ENCODE results near the gene MTMR12.

The MTMR12 gene

GRCh38 chr5:32195265-32195664, 117.5 kb downstream of the MTMR12 start:
- no peak overlapping the region for H2BK12ac ChIP-seq (ENCODE audit: low read length)
- DNase-seq (ENCODE audit: low spot score) = no peak
- no peak overlapping the region for H3K4me2 ChIP-seq (ENCODE audit: insufficient read depth, low read length, poor library complexity, severe bottlenecking)
- H2BK15ac ChIP-seq (ENCODE audit: low read length) = no peak overlapping the region
- no peak overlapping the region for H2BK5ac ChIP-seq (ENCODE audit: low read length)
- H3K14ac ChIP-seq (ENCODE audit: low read length) = no peak overlapping the region
- H3K4me1 ChIP-seq (ENCODE audit: control insufficient read depth in 2 of 2, insufficient read depth in 1 of 2, low read depth in 1 of 2, low read length in 2 of 2) = no peaks in the 10 kb centered on the region
- H3K9ac ChIP-seq (ENCODE audit: low read depth, low read length, poor library complexity) = no peak overlapping the region
- H4K8ac ChIP-seq (ENCODE audit: low read depth, low read length) = no peak overlapping the region
- no peak overlapping the region for H2AFZ ChIP-seq (ENCODE audit: low read length)
- no peak overlapping the region for H4K91ac ChIP-seq (ENCODE audit: low read depth, low read length, poor library complexity)
- H3K18ac ChIP-seq (ENCODE audit: low read length) = no peak overlapping the region
- no peak overlapping the region for H3K4ac ChIP-seq (ENCODE audit: low read length)
- H3K27ac ChIP-seq (replicated peaks; ENCODE audit: low read length) = no peak overlapping the region
- H3K36me3 ChIP-seq (replicated peaks in 1 of 2; ENCODE audit: control insufficient read depth in 2 of 2, insufficient read depth in 2 of 2, low read length in 2 of 2) = no peaks in the 10 kb centered on the region
- no CpG with 5 or more reads among the region's 5 CpGs for WGBS, 2 donors (ENCODE audit: extremely low coverage in 2 of 2, insufficient read length in 2 of 2, insufficient replicate concordance in 1 of 2)
- no peak overlapping the region for H2AK5ac ChIP-seq (ENCODE audit: low read depth, low read length)
- H3K27me3 ChIP-seq (ENCODE audit: control insufficient read depth in 3 of 3, insufficient read depth in 3 of 3, low read depth in 1 of 3, low read length in 3 of 3) = no peaks in the 10 kb centered on the region
- no peaks in the 10 kb centered on the region for H3K79me1 ChIP-seq (ENCODE audit: low read depth, low read length)
- H3K23ac ChIP-seq (ENCODE audit: low read depth, low read length, poor library complexity) = no peak overlapping the region
- no peak overlapping the region for H2BK120ac ChIP-seq (ENCODE audit: low read depth, low read length)
- no peaks in the 10 kb centered on the region for H3K9me3 ChIP-seq (replicated peaks in 1 of 2; ENCODE audit: control insufficient read depth in 2 of 2, insufficient read depth in 1 of 2, low read depth in 1 of 2, low read length in 2 of 2)
- H3K4me3 ChIP-seq (ENCODE audit: low read length in 2 of 2) = no peak overlapping the region

- no peak overlapping the region for H3K18ac ChIP-seq (ENCODE audit: low read length)
- no peak overlapping the region for H3K4me2 ChIP-seq (ENCODE audit: insufficient read depth, low read length, poor library complexity, severe bottlenecking)
- no peak overlapping the region for H3K23ac ChIP-seq (ENCODE audit: low read depth, low read length, poor library complexity)
- no peak overlapping the region for H2BK15ac ChIP-seq (ENCODE audit: low read length)
- H3K27ac ChIP-seq (replicated peaks; ENCODE audit: low read length) = no peak overlapping the region
- H3K4ac ChIP-seq (ENCODE audit: low read length) = no peak overlapping the region
- no peaks in the 10 kb centered on the region for H3K79me1 ChIP-seq (ENCODE audit: low read depth, low read length)
- H3K4me1 ChIP-seq (ENCODE audit: control insufficient read depth in 2 of 2, insufficient read depth in 1 of 2, low read depth in 1 of 2, low read length in 2 of 2) = peaks cover 0 to 2% of the 10 kb centered on the region in 2 donors
- no peak overlapping the region for H4K8ac ChIP-seq (ENCODE audit: low read depth, low read length)
- no peak overlapping the region for H2AK5ac ChIP-seq (ENCODE audit: low read depth, low read length)
- DNase-seq (ENCODE audit: low spot score) = no peak
- WGBS, 2 donors (ENCODE audit: extremely low coverage in 2 of 2, insufficient read length in 2 of 2, insufficient replicate concordance in 1 of 2) = no CpG with 5 or more reads among the region's 7 CpGs
- H3K27me3 ChIP-seq (ENCODE audit: control insufficient read depth in 3 of 3, insufficient read depth in 3 of 3, low read depth in 1 of 3, low read length in 3 of 3) = no peaks in the 10 kb centered on the region
- no peak overlapping the region for H3K4me3 ChIP-seq (ENCODE audit: low read length in 2 of 2)
- H2AFZ ChIP-seq (ENCODE audit: low read length) = no peak overlapping the region
- no peak overlapping the region for H4K91ac ChIP-seq (ENCODE audit: low read depth, low read length, poor library complexity)
- no peak overlapping the region for H3K14ac ChIP-seq (ENCODE audit: low read length)
- H3K36me3 ChIP-seq (replicated peaks in 1 of 2; ENCODE audit: control insufficient read depth in 2 of 2, insufficient read depth in 2 of 2, low read length in 2 of 2) = no peaks in the 10 kb centered on the region
- no peak overlapping the region for H3K9ac ChIP-seq (ENCODE audit: low read depth, low read length, poor library complexity)
- no peak overlapping the region for H2BK5ac ChIP-seq (ENCODE audit: low read length)
- H2BK120ac ChIP-seq (ENCODE audit: low read depth, low read length) = no peak overlapping the region
- no peak overlapping the region for H2BK12ac ChIP-seq (ENCODE audit: low read length)
- no peaks in the 10 kb centered on the region for H3K9me3 ChIP-seq (replicated peaks in 1 of 2; ENCODE audit: control insufficient read depth in 2 of 2, insufficient read depth in 1 of 2, low read depth in 1 of 2, low read length in 2 of 2)
Measured at GRCh38 chr5:32193591-32193990, 119.1 kb downstream of the MTMR12 start.

- H3K9ac ChIP-seq (ENCODE audit: low read depth, low read length, poor library complexity) = no peak overlapping the region
- peak overlapping the region; percentile 79 for H2AFZ ChIP-seq (ENCODE audit: low read length)
- H2BK15ac ChIP-seq (ENCODE audit: low read length) = no peak overlapping the region
- H2BK12ac ChIP-seq (ENCODE audit: low read length) = no peak overlapping the region
- H3K23ac ChIP-seq (ENCODE audit: low read depth, low read length, poor library complexity) = no peak overlapping the region
- no peak overlapping the region for H2BK120ac ChIP-seq (ENCODE audit: low read depth, low read length)
- no peaks in the 10 kb centered on the region for H3K36me3 ChIP-seq (replicated peaks in 1 of 2; ENCODE audit: control insufficient read depth in 2 of 2, insufficient read depth in 2 of 2, low read length in 2 of 2)
- no peak overlapping the region for H2AK5ac ChIP-seq (ENCODE audit: low read depth, low read length)
- H3K9me3 ChIP-seq (replicated peaks in 1 of 2; ENCODE audit: control insufficient read depth in 2 of 2, insufficient read depth in 1 of 2, low read depth in 1 of 2, low read length in 2 of 2) = peaks cover 0 to 10% of the 10 kb centered on the region in 2 donors
- no peak overlapping the region for H3K14ac ChIP-seq (ENCODE audit: low read length)
- no peak overlapping the region for H2BK5ac ChIP-seq (ENCODE audit: low read length)
- no peaks in the 10 kb centered on the region for H3K79me1 ChIP-seq (ENCODE audit: low read depth, low read length)
- H3K4me2 ChIP-seq (ENCODE audit: insufficient read depth, low read length, poor library complexity, severe bottlenecking) = no peak overlapping the region
- no peaks in the 10 kb centered on the region for H3K27me3 ChIP-seq (ENCODE audit: control insufficient read depth in 3 of 3, insufficient read depth in 3 of 3, low read depth in 1 of 3, low read length in 3 of 3)
- H4K91ac ChIP-seq (ENCODE audit: low read depth, low read length, poor library complexity) = no peak overlapping the region
- no peak overlapping the region for H3K4me3 ChIP-seq (ENCODE audit: low read length in 2 of 2)
- no peak overlapping the region for H3K18ac ChIP-seq (ENCODE audit: low read length)
- no CpG with 5 or more reads among the region's 5 CpGs for WGBS, 2 donors (ENCODE audit: extremely low coverage in 2 of 2, insufficient read length in 2 of 2, insufficient replicate concordance in 1 of 2)
- no peak overlapping the region for H3K4ac ChIP-seq (ENCODE audit: low read length)
- H3K4me1 ChIP-seq (ENCODE audit: control insufficient read depth in 2 of 2, insufficient read depth in 1 of 2, low read depth in 1 of 2, low read length in 2 of 2) = peaks cover 0 to 2% of the 10 kb centered on the region in 2 donors
- no peak overlapping the region for H3K27ac ChIP-seq (replicated peaks; ENCODE audit: low read length)
- no peak overlapping the region for H4K8ac ChIP-seq (ENCODE audit: low read depth, low read length)
- DNase-seq (ENCODE audit: low spot score) = no peak
Measured at GRCh38 chr5:32190095-32190494, 122.6 kb downstream of the MTMR12 start.

- no peak overlapping the region for H4K8ac ChIP-seq (ENCODE audit: low read depth, low read length)
- no peaks in the 10 kb centered on the region for H3K27me3 ChIP-seq (ENCODE audit: control insufficient read depth in 3 of 3, insufficient read depth in 3 of 3, low read depth in 1 of 3, low read length in 3 of 3)
- H4K91ac ChIP-seq (ENCODE audit: low read depth, low read length, poor library complexity) = no peak overlapping the region
- H3K23ac ChIP-seq (ENCODE audit: low read depth, low read length, poor library complexity) = no peak overlapping the region
- H3K14ac ChIP-seq (ENCODE audit: low read length) = no peak overlapping the region
- H3K4me3 ChIP-seq (ENCODE audit: low read length in 2 of 2) = no peak overlapping the region
- H3K27ac ChIP-seq (replicated peaks; ENCODE audit: low read length) = no peak overlapping the region
- no peak overlapping the region for H3K18ac ChIP-seq (ENCODE audit: low read length)
- no peak overlapping the region for H2BK5ac ChIP-seq (ENCODE audit: low read length)
- no peak overlapping the region for H3K4me2 ChIP-seq (ENCODE audit: insufficient read depth, low read length, poor library complexity, severe bottlenecking)
- H3K4ac ChIP-seq (ENCODE audit: low read length) = no peak overlapping the region
- H3K4me1 ChIP-seq (ENCODE audit: control insufficient read depth in 2 of 2, insufficient read depth in 1 of 2, low read depth in 1 of 2, low read length in 2 of 2) = peaks cover 0 to 2% of the 10 kb centered on the region in 2 donors
- no peak overlapping the region for H3K9ac ChIP-seq (ENCODE audit: low read depth, low read length, poor library complexity)
- H3K9me3 ChIP-seq (replicated peaks in 1 of 2; ENCODE audit: control insufficient read depth in 2 of 2, insufficient read depth in 1 of 2, low read depth in 1 of 2, low read length in 2 of 2) = peaks cover 0 to 10% of the 10 kb centered on the region in 2 donors
- H2BK120ac ChIP-seq (ENCODE audit: low read depth, low read length) = no peak overlapping the region
- no peaks in the 10 kb centered on the region for H3K79me1 ChIP-seq (ENCODE audit: low read depth, low read length)
- no peak for DNase-seq (ENCODE audit: low spot score)
- no peak overlapping the region for H2AFZ ChIP-seq (ENCODE audit: low read length)
- H2AK5ac ChIP-seq (ENCODE audit: low read depth, low read length) = no peak overlapping the region
- no peak overlapping the region for H2BK12ac ChIP-seq (ENCODE audit: low read length)
- H3K36me3 ChIP-seq (replicated peaks in 1 of 2; ENCODE audit: control insufficient read depth in 2 of 2, insufficient read depth in 2 of 2, low read length in 2 of 2) = no peaks in the 10 kb centered on the region
- no peak overlapping the region for H2BK15ac ChIP-seq (ENCODE audit: low read length)
Measured at GRCh38 chr5:32187675-32188074, 125.1 kb downstream of the MTMR12 start.

All from neuronal stem cell (in vitro differentiated cells).